HCT116 (cell line): Measurements from ENCODE around the gene EMSY. TPM values are rescaled to one million over a fixed set of nuclear protein-coding genes. Genes with fewer than 3 reads are reported as not detected.

ENCODE experiments used
- ATAC-seq: fragments of 200-7000 bp; cut with Tn5 transposase; 2 replicates; pipeline ENCODE4 v1.9.1; 2020; ENCODE audit warnings: mild to moderate bottlenecking, moderate library complexity
- BruUV-seq: library from RNA; stranded (reverse); fragments of 400-500 nt; replicated peaks from 2 replicates; lab custom pipeline; 2021; lab: Mats Ljungman, UMichigan
- CTCF ChIA-PET: fragments of 300-600 bp; sonication (Branson Sonifier 250); formaldehyde crosslinking; loops from one replicate; lab custom pipeline; 2021; ENCODE audit warnings: antibody characterized with exemption; lab: Charles Lee
- POLR2A ChIA-PET: fragments of 300-600, 350-600 bp; sonication (Branson Sonifier 250); formaldehyde crosslinking; loops from one replicate; lab custom pipeline; 2021; ENCODE audit warnings: antibody characterized with exemption; lab: Charles Lee
- RAD21 ChIA-PET, 2 experiments: fragments of 300-600 bp; sonication (Branson Sonifier 250); formaldehyde crosslinking; loops; one replicate each; lab custom pipeline; 2023; ENCODE audit warnings: low total read pairs in 2 of 2; ENCODE audit not compliant: uncharacterized antibody in 2 of 2, unreplicated experiment in 2 of 2, low non-redundant PET in 1 of 2; lab: Charles Lee
- DNase-seq: peaks from one replicate; pipeline ENCODE4 v3.0.0-alpha.2; 2010; ENCODE audit warnings: low read depth, low spot score
- H2AFZ ChIP-seq: fragments of 200-600 bp; shearing (Covaris generic), sonication (generic); 2 replicates; pipeline ENCODE4 v1.6.1; 2017; ENCODE audit warnings: low read depth, mixed run types, mixed read lengths, antibody characterized with exemption, low read length; ENCODE audit not compliant: poor library complexity, severe bottlenecking
- H3K27ac ChIP-seq: 2 replicates; pipeline ENCODE4 v1.5.1; 2012; ENCODE audit warnings: low read depth, low read length
- H3K27me3 ChIP-seq: fragments of 200-600 bp; sonication (generic); 2 replicates; pipeline ENCODE4 v1.6.1; 2016; ENCODE audit warnings: mixed run types, low read length, mixed read lengths; ENCODE audit not compliant: insufficient read depth
- H3K36me3 ChIP-seq, 2 experiments: fragments of 200-500 bp in 1 of 2; fragments of 200-600 bp in 1 of 2; sonication (Bioruptor generic) in 1 of 2; sonication (generic) in 1 of 2; 2 replicates each; pipeline versions ENCODE4 v1.5.1 to v1.6.1; 2014 to 2016; ENCODE audit warnings: low read length in 2 of 2, inconsistent platforms in 1 of 2, mixed read lengths in 1 of 2, mixed run types in 1 of 2; ENCODE audit not compliant: insufficient read depth in 2 of 2, control insufficient read depth in 1 of 2
- H3K4me1 ChIP-seq, 2 experiments: fragments of 200-600 bp in 1 of 2; sonication (generic) in 1 of 2; 2 replicates each; pipeline versions ENCODE4 v1.5.1 to v1.6.1; 2012 to 2017; ENCODE audit warnings: low read length in 2 of 2, inconsistent platforms in 1 of 2, mild to moderate bottlenecking in 1 of 2, mixed read lengths in 1 of 2, mixed run types in 1 of 2, moderate library complexity in 1 of 2; ENCODE audit not compliant: insufficient read depth in 2 of 2, control insufficient read depth in 1 of 2
- H3K4me2 ChIP-seq: fragments of 200-600 bp; sonication (generic); 2 replicates; pipeline ENCODE4 v1.6.1; 2017; ENCODE audit warnings: mixed run types, low read length, mixed read lengths
- H3K4me3 ChIP-seq, 2 experiments: fragments of 200-600 bp in 1 of 2; sonication (generic) in 1 of 2; replicated peaks in 1 of 2; 2 replicates each; pipeline ENCODE4 v1.5.1; 2011 to 2016; ENCODE audit warnings: low read length in 2 of 2, control low read depth in 1 of 2, low read depth in 1 of 2, mild to moderate bottlenecking in 1 of 2, mixed read lengths in 1 of 2, mixed run types in 1 of 2
- H3K79me2 ChIP-seq: fragments of 200-600 bp; sonication (generic); 2 replicates; pipeline ENCODE4 v1.6.1; 2017; ENCODE audit warnings: mild to moderate bottlenecking, mixed run types, low read length, moderate library complexity, mixed read lengths; ENCODE audit not compliant: insufficient read depth
- H3K9ac ChIP-seq: fragments of 200-600 bp; sonication (generic); 2 replicates; pipeline ENCODE4 v1.6.1; 2016; ENCODE audit warnings: low read length, mixed read lengths
- H3K9me2 ChIP-seq: fragments of 200-600 bp; sonication (generic), shearing (Covaris generic); 2 replicates; pipeline ENCODE4 v1.6.1; 2017; ENCODE audit warnings: mixed run types, mild to moderate bottlenecking, moderate library complexity; ENCODE audit not compliant: insufficient read depth
- H3K9me3 ChIP-seq, 2 experiments: fragments of 200-500 bp in 1 of 2; fragments of 200-600 bp in 1 of 2; sonication (Bioruptor generic) in 1 of 2; sonication (generic) in 1 of 2; 2 replicates each; pipeline ENCODE4 v1.6.1; 2014 to 2017; ENCODE audit warnings: low read length in 2 of 2, mixed read lengths in 2 of 2, inconsistent platforms in 1 of 2, low read depth in 1 of 2, mild to moderate bottlenecking in 1 of 2, mixed run types in 1 of 2, moderate library complexity in 1 of 2; ENCODE audit not compliant: control insufficient read depth in 1 of 2, insufficient read depth in 1 of 2
- H4K20me1 ChIP-seq: fragments of 200-600 bp; sonication (generic), shearing (Covaris generic); 2 replicates; pipeline ENCODE4 v1.6.1; 2017; ENCODE audit warnings: mixed run types, mild to moderate bottlenecking, moderate library complexity; ENCODE audit not compliant: insufficient read depth
- CEBPB ChIP-seq: IDR thresholded peaks from 2 replicates; pipeline ENCODE4 v1.6.1; 2012; ENCODE audit warnings: low read depth
- EGR1 ChIP-seq: IDR thresholded peaks from 2 replicates; pipeline ENCODE4 v1.6.1; 2012; ENCODE audit warnings: low read depth
- EZH2 ChIP-seq: fragments of 200-600 bp; sonication (generic); IDR thresholded peaks from 2 replicates; pipeline ENCODE4 v1.6.1; 2017; ENCODE audit warnings: antibody characterized with exemption, mixed run types
- FOSL1 ChIP-seq: IDR thresholded peaks from 2 replicates; pipeline ENCODE4 v1.6.1; 2012; ENCODE audit warnings: low read depth
- JUND ChIP-seq: IDR thresholded peaks from 2 replicates; pipeline ENCODE4 v1.6.1; 2012
- POLR2A ChIP-seq: IDR thresholded peaks from 2 replicates; pipeline ENCODE4 v1.7.0; 2011; ENCODE audit warnings: borderline replicate concordance; ENCODE audit not compliant: insufficient read depth, insufficient read length; ENCODE audit errors: extremely low read depth
- POLR2AphosphoS5 ChIP-seq: IDR thresholded peaks from 2 replicates; pipeline ENCODE4 v1.6.1; 2011; ENCODE audit warnings: mild to moderate bottlenecking, low read depth, low read length, moderate library complexity
- SP1 ChIP-seq: IDR thresholded peaks from 2 replicates; pipeline ENCODE4 v1.6.1; 2012; ENCODE audit warnings: low read depth
- YY1 ChIP-seq: IDR thresholded peaks from 2 replicates; pipeline ENCODE4 v1.6.1; 2011; ENCODE audit warnings: low read length, low read depth, moderate library complexity, mild to moderate bottlenecking; ENCODE audit not compliant: insufficient replicate concordance; ENCODE audit errors: extremely low read depth
- intact Hi-C: fragments of 100-400 bp; cut with micrococcal nuclease; formaldehyde crosslinking; loops from 2 replicates; pipeline ENCODE4 v1.10.0; 2022
- total RNA-seq: library from RNA; stranded (reverse); gene quantifications from one replicate; pipeline ENCODE4 v1.2.1, GENCODE V29; 2021; ENCODE audit not compliant: unreplicated experiment
- TF ChIP-seq, protein P1 (sequence below): IDR thresholded peaks from 2 replicates; pipeline ENCODE4 v1.6.1; 2011; ENCODE audit warnings: mild to moderate bottlenecking, low read length, moderate library complexity; ENCODE audit not compliant: insufficient replicate concordance; ENCODE audit errors: extremely low read depth

The EMSY gene
- total RNA-seq, 1 experiment from 2014 or later: 22.7 TPM

- Histone ChIP-seq H3K36me3 (peaks cover 8% of the 10 kb centered on the region in 2 experiments; a peak in 2 of 4 replicates), H2AFZ (no peak overlapping the region), H3K9me2 (no peaks in the 10 kb centered on the region), H3K4me2 (no peak overlapping the region), H3K9me3 (no peaks in the 10 kb centered on the region), H3K27ac (no peak overlapping the region), H3K9ac (no peak overlapping the region), H3K27me3 (no peaks in the 10 kb centered on the region), H3K4me1 (peaks cover 3 to 6% of the 10 kb centered on the region in 2 experiments; a peak in 1 of 4 replicates), H3K4me3 (no peak overlapping the region), H3K79me2 (peaks cover 9% of the 10 kb centered on the region; the same call in 1 of the 2 replicates), H4K20me1 (no peaks in the 10 kb centered on the region)
- CTCF ChIA-PET: no interaction called here
- no peak for ATAC-seq
- intact Hi-C loops: no loop called here
- POLR2A ChIA-PET: interaction anchor here (0.6 kb wide), 1 partner anchor 67 kb away, joined by 3 read pairs; no protein-coding TSS in a partner anchor
- BruUV-seq: no TSS peak
- TF ChIP-seq POLR2A: no peak
- no peak for TF ChIP-seq EGR1
- TF ChIP-seq, protein P1, sequence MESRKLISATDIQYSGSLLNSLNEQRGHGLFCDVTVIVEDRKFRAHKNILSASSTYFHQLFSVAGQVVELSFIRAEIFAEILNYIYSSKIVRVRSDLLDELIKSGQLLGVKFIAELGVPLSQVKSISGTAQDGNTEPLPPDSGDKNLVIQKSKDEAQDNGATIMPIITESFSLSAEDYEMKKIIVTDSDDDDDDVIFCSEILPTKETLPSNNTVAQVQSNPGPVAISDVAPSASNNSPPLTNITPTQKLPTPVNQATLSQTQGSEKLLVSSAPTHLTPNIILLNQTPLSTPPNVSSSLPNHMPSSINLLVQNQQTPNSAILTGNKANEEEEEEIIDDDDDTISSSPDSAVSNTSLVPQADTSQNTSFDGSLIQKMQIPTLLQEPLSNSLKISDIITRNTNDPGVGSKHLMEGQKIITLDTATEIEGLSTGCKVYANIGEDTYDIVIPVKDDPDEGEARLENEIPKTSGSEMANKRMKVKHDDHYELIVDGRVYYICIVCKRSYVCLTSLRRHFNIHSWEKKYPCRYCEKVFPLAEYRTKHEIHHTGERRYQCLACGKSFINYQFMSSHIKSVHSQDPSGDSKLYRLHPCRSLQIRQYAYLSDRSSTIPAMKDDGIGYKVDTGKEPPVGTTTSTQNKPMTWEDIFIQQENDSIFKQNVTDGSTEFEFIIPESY: no peak
- TF ChIP-seq YY1: no peak
- no peak for TF ChIP-seq POLR2AphosphoS5
- TF ChIP-seq CEBPB: no peak
- no peak for TF ChIP-seq SP1
- no peak for TF ChIP-seq FOSL1
- TF ChIP-seq JUND: no peak
- no peak for TF ChIP-seq EZH2
- DNase-seq: no peak
- RAD21 ChIA-PET: no interaction called here
Measured at GRCh38 chr11:76455931-76456330, 11.1 kb downstream of the EMSY start.
